Skeletal muscle satellite cell (primary cell): ENCODE measurements around the gene C1orf56.

Experiments
- H3K27me3 ChIP-seq: 2 replicates; pipeline ENCODE4 v1.7.0; 2013; ENCODE audit warnings: low read length; ENCODE audit not compliant: control insufficient read depth, insufficient read depth
- H3K36me3 ChIP-seq: 2 replicates; pipeline ENCODE4 v1.7.0; 2013; ENCODE audit warnings: mild to moderate bottlenecking, control low read depth, low read length; ENCODE audit not compliant: insufficient read depth
- H3K4me1 ChIP-seq: 2 replicates; pipeline ENCODE4 v1.7.0; 2013; ENCODE audit warnings: low read length; ENCODE audit not compliant: control insufficient read depth, insufficient read depth
- H3K4me2 ChIP-seq: 2 replicates; pipeline ENCODE4 v1.7.0; 2013; ENCODE audit warnings: mild to moderate bottlenecking, low read length
- H3K4me3 ChIP-seq: 2 replicates; pipeline ENCODE4 v1.7.0; 2013; ENCODE audit warnings: low read length
- H3K9ac ChIP-seq: 2 replicates; pipeline ENCODE4 v1.7.0; 2013; ENCODE audit warnings: mild to moderate bottlenecking, low read depth, low read length, moderate library complexity
- H3K9me3 ChIP-seq: replicated peaks from 2 replicates; pipeline ENCODE4 v1.7.0; 2013; ENCODE audit warnings: mild to moderate bottlenecking, control low read depth, low read length

The C1orf56 gene

GRCh38 chr1:151007853-151008243, 39.7 kb upstream of the C1orf56 start:
- peak overlapping the region; percentile 91 for H3K4me2 ChIP-seq
- peak overlapping the region; percentile 48 for H3K4me3 ChIP-seq
- H3K27me3 ChIP-seq, result no peaks in the 10 kb centered on the region
- no peaks in the 10 kb centered on the region for H3K9me3 ChIP-seq
- H3K9ac ChIP-seq, result peak overlapping the region; percentile 32
- H3K4me1 ChIP-seq, result peaks cover 45% of the 10 kb centered on the region
- H3K36me3 ChIP-seq, result no peaks in the 10 kb centered on the region

GRCh38 chr1:151008244-151009205, 39.0 kb upstream of the C1orf56 start, which contains the start of gene PRUNE1:
TSS of gene PRUNE1 (plus strand) at chr1:151008449. CDS start at chr1:151008633, 184 bp downstream.
- H3K9ac ChIP-seq, result peak within 1 kb of the TSS; percentile 87
- H3K4me3 ChIP-seq, result peak within 1 kb of the TSS; percentile 87
- peak within 1 kb of the TSS; percentile 91 for H3K4me2 ChIP-seq
- no peaks in the 10 kb centered on the region for H3K9me3 ChIP-seq
- peaks cover 45% of the 10 kb centered on the region for H3K4me1 ChIP-seq
- H3K36me3 ChIP-seq, result no peaks in the 10 kb centered on the region
- H3K27me3 ChIP-seq, result no peaks in the 10 kb centered on the region

GRCh38 chr1:151009206-151009587, 38.4 kb upstream of the C1orf56 start:
- H3K9me3 ChIP-seq, result no peaks in the 10 kb centered on the region
- H3K4me3 ChIP-seq, result peak overlapping the region; percentile 87
- no peaks in the 10 kb centered on the region for H3K36me3 ChIP-seq
- peak overlapping the region; percentile 91 for H3K4me2 ChIP-seq
- H3K4me1 ChIP-seq, result peaks cover 45% of the 10 kb centered on the region
- H3K9ac ChIP-seq, result peak overlapping the region; percentile 87
- H3K27me3 ChIP-seq, result no peaks in the 10 kb centered on the region

GRCh38 chr1:151009674-151010345, 37.7 kb upstream of the C1orf56 start:
- H3K27me3 ChIP-seq, result no peaks in the 10 kb centered on the region
- no peaks in the 10 kb centered on the region for H3K9me3 ChIP-seq
- peak overlapping the region; percentile 91 for H3K4me2 ChIP-seq
- peaks cover 44% of the 10 kb centered on the region for H3K4me1 ChIP-seq
- peak overlapping the region; percentile 87 for H3K4me3 ChIP-seq
- H3K36me3 ChIP-seq, result no peaks in the 10 kb centered on the region
- peak overlapping the region; percentile 87 for H3K9ac ChIP-seq

- no peaks in the 10 kb centered on the region for H3K27me3 ChIP-seq
- H3K9me3 ChIP-seq, result no peaks in the 10 kb centered on the region
- H3K4me2 ChIP-seq, result no peak overlapping the region
- no peaks in the 10 kb centered on the region for H3K36me3 ChIP-seq
- H3K4me3 ChIP-seq, result no peak overlapping the region
- peaks cover 41% of the 10 kb centered on the region for H3K4me1 ChIP-seq
- no peak overlapping the region for H3K9ac ChIP-seq
Observed at GRCh38 chr1:151010346-151010726, 37.2 kb upstream of the C1orf56 start.

- no peaks in the 10 kb centered on the region for H3K27me3 ChIP-seq
- H3K4me2 ChIP-seq, result no peak overlapping the region
- no peaks in the 10 kb centered on the region for H3K9me3 ChIP-seq
- no peak overlapping the region for H3K9ac ChIP-seq
- H3K4me1 ChIP-seq, result peaks cover 31% of the 10 kb centered on the region
- no peak overlapping the region for H3K4me3 ChIP-seq
- no peaks in the 10 kb centered on the region for H3K36me3 ChIP-seq
Observed at GRCh38 chr1:151011154-151011850, 36.2 kb upstream of the C1orf56 start.

- peaks cover 19% of the 10 kb centered on the region for H3K4me1 ChIP-seq
- H3K36me3 ChIP-seq, result no peaks in the 10 kb centered on the region
- no peak overlapping the region for H3K4me2 ChIP-seq
- H3K9ac ChIP-seq, result no peak overlapping the region
- no peaks in the 10 kb centered on the region for H3K9me3 ChIP-seq
- H3K4me3 ChIP-seq, result no peak overlapping the region
- H3K27me3 ChIP-seq, result no peaks in the 10 kb centered on the region
Observed at GRCh38 chr1:151012684-151013471, 34.7 kb upstream of the C1orf56 start.

- peaks cover 17% of the 10 kb centered on the region for H3K4me1 ChIP-seq
- no peaks in the 10 kb centered on the region for H3K36me3 ChIP-seq
- no peaks in the 10 kb centered on the region for H3K9me3 ChIP-seq
- no peaks in the 10 kb centered on the region for H3K27me3 ChIP-seq
- H3K9ac ChIP-seq, result no peak overlapping the region
- H3K4me2 ChIP-seq, result no peak overlapping the region
- no peak overlapping the region for H3K4me3 ChIP-seq
Observed at GRCh38 chr1:151013518-151013917, 34.0 kb upstream of the C1orf56 start.

GRCh38 chr1:151024540-151025146, 22.9 kb upstream of the C1orf56 start:
- Histone ChIP-seq H3K4me1 (peaks cover 6% of the 10 kb centered on the region), H3K4me3 (no peak overlapping the region), H3K36me3 (peaks cover 10% of the 10 kb centered on the region), H3K9ac (no peak overlapping the region), H3K9me3 (no peaks in the 10 kb centered on the region), H3K4me2 (no peak overlapping the region), H3K27me3 (no peaks in the 10 kb centered on the region)

- no peak overlapping the region for H3K4me3 ChIP-seq
- no peaks in the 10 kb centered on the region for H3K9me3 ChIP-seq
- H3K4me1 ChIP-seq, result peaks cover 6% of the 10 kb centered on the region
- no peak overlapping the region for H3K9ac ChIP-seq
- no peaks in the 10 kb centered on the region for H3K27me3 ChIP-seq
- H3K36me3 ChIP-seq, result peaks cover 14% of the 10 kb centered on the region
- H3K4me2 ChIP-seq, result no peak overlapping the region
Observed at GRCh38 chr1:151026460-151026859, 21.1 kb upstream of the C1orf56 start.
